ENCODE data around the gene CYP27C1.
"Not testable (repeated sequence)": the region's sequence is repeated elsewhere in the genome, so short reads cannot be mapped to it uniquely, and the experiment has no call there.

Gene CYP27C1, protein sequence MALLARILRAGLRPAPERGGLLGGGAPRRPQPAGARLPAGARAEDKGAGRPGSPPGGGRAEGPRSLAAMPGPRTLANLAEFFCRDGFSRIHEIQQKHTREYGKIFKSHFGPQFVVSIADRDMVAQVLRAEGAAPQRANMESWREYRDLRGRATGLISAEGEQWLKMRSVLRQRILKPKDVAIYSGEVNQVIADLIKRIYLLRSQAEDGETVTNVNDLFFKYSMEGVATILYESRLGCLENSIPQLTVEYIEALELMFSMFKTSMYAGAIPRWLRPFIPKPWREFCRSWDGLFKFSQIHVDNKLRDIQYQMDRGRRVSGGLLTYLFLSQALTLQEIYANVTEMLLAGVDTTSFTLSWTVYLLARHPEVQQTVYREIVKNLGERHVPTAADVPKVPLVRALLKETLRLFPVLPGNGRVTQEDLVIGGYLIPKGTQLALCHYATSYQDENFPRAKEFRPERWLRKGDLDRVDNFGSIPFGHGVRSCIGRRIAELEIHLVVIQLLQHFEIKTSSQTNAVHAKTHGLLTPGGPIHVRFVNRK

DNA sequence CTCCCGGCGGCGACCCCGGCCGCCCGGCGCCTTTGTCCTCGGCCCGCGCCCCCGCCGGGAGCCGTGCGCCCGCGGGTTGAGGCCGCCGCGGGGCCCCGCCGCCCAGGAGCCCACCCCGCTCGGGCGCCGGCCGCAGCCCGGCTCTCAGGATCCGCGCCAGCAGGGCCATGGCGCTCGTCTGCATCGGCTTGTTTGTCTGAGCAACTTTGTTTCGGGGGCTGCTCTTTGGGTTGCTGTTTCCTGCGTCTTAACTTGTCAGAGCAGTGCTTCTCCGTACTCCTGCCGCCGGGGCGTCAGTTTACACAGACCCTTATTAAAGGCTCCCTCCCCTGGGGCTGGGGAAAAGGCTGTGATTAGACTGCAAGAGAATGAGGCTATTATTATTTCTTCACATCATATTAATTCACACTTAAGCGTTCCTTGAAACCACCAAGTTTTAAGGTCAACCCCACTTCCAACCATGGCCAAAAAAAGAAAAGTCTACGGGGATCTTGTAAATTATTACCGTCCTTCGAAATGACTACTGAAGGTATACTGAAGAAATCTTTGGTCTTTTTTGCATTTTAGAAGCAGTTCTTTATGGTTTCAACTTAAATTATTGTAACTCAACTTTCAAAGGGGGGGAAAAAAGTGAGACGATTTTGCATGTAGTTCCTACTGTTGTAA, at the start of gene CYP27C1:
TSS of gene CYP27C1 (minus strand) at position 198 of the 666 bp plus-strand sequence. CDS start at position 169, 29 bp downstream.
- DNase-seq: peak in 1 of 51 donors; percentile 15

DNA sequence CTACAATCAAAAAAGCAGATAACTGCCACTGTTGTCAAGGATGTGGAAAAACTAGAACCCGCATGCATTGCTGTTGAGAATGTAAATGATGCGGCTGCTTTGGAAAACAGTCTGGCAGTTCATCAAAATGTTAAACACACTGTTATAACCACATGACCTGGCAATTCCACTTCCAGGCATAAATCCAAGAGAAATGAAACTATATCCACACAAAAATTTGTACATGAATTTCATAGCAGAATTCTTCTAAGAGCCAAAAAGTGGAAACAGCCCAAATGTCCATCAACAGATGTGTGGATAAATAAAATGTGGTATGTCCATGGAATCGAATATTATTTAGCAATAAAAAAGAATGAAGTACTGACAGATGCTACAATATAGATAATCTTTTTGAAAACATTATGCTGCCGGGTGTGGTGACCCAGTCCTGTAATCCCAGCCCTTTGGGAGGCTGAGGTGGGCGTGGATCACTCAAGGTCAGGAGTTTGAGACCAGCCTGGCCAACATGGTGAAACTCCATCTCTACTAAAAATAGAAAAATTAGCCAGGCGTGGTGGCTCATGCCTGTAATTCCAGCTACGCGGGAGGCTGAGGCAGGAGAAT, 41.8 kb upstream of the CYP27C1 start:
- no peak for DNase-seq

DNA sequence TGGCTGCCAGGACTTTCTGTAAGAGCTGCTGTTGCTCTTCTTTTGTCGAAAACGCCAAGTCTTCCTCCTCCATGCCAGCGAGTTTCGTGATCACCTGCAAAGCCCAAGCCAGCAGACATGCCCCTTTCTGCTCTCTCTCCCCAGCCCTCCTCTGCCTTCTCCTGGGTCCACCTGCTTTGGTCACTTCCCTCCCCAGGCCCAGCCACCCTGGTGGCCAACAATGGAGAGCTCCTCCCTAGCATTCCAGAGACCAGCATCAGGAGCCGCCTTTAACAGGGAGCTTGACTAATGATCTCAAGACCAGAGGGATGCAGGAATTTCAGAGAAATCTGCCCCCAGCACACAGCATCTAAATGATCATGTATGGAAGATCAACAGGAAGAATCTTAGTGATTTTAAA, 39.3 kb upstream of the CYP27C1 start:
- DNase-seq: no peak

DNA sequence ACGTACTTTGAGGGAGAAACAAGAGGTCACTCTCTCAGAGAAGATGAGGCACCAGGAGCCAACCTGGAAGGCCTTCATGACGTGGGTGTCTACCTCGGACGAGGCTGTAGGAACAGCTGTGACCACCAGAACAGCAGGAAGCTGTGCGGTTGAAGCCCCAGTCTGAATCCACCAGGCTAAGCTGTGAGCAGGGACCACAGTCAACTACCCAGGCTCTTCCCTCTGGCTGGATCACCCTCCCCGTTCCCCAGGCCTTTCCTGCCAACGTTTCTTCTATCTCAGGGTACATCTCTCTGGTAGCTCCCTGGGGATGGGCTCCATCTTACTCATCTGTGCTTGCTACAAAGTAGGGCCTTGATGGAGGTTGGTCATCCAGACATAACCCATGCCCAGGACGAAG, 36.8 kb upstream of the CYP27C1 start:
- no peak for DNase-seq

DNA sequence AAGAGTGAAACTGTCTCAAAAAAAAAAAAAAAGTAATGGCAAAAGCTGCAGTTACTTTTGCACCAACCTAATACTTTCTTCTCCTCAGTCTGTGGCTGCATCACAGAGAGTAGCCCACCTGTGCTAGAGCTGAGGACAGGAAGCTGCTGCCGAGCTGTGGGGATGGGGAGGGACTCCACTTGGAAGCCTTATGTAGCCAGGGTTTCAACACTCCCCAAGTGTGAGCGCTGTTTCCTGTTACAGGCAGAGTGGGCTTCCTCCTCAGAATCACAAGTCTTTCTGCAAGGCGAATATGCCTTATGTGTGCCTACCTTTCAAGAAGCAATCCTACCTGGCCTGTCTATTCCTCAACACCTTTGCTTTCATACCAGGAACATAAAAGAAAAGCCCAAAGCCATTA, 36.3 kb upstream of the CYP27C1 start:
- no peak for DNase-seq

DNA sequence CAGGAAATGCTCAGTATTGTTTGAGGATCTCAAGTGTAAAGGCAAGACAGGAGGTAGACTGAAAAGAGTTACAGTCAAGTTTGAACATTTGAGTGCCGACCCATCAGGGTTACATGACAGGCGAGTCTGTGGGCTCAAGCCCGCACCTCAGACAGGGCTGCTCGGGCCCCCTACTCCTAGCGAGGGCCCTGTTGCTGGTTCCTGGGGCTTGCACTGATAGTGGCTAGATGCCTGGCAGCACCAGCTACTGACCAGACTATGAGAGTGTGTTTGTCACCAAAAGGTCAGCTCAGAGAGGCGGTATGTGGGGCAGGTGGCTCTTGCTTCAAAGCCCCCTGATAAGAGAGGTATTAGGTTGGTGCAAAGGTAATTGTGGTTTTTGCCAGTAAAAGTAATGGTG, 35.6 kb upstream of the CYP27C1 start:
- DNase-seq: peak in 1 of 51 donors; percentile 3

DNA sequence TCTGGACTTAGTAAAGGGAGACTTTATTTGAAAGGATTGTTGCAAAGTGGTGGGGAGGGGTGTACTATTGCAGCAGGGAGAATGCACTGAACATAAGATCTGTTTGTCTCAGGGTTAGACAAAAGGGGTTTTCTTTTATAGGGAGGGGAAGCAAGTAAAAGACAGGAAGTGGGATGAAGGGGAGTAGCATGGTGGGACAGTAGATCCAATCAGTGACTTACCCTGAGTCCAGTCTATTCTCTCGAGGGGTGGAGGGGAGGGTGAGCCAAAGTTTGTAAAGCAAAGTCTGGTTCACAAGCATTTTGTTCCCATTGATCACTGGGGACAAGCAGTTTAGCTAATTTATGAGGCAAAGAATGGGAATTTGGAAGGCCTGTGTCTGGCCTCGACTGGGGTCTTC, 35.0 kb upstream of the CYP27C1 start:
- no peak for DNase-seq

DNA sequence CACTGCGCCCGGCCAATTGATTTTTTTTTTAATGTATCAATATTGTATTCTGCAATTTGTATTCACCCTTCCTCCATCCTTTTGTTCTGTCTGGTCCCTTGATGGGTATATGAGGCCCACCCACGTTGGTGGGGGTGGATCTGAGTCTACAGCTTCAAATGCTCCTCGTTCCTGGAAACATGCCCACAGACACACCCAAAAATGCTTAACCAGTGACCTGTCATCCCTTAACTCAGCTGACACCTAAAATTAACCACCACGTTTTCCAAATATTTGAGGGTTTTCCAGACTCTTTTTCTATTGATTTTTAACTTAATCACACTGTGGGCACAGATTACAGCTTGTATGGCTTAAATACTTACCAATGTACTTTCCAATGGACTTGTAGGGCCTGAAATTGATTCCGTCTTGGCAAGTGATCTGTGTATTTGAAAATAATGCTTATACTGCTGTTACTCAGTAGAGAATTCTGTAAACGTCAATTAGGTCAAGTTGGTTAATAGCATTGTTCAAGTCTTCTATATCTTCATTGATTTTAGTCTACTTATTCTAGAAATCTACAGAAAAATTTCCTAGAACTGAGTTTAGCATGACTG, 34.4 kb upstream of the CYP27C1 start:
- DNase-seq: no peak

DNA sequence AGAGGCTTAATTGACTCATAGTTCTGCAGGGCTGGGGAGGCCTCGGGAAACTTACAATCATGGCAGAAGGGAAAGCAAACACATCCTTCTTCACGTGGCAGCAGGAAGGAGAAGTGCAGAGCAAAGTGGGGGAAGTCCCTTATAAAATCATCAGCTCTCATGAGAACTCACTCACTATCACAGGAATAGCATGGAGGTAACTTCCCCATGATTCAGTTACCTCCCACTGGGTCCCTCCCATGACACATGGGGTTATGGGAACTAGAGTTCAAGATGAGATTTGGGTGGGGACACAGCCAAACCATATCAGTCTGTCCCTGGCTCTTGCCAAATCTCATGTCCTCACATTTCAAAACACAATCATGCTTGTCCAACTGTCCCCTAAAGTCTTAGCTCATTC, 21.1 kb upstream of the CYP27C1 start:
- DNase-seq: not testable (repeated sequence)

DNA sequence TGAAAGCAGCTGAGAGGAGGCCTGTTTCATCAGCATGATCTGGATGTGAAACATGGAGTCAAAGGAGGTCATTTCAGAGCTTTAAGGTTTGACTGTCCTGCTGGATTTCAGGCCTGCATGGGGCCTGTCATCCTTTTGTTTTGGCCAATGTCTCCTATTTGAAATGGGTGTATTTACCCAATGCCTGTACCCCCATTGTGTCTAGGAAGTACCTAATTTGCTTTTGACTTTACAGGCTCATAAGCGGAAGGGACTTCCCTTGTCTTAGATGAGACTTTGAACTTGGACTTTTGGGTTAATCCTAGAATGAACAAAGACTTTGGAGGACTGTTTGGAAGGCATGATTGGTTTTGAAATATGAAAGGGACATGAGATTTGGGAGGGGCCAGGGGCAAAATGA, 19.3 kb upstream of the CYP27C1 start:
- DNase-seq: no peak

DNA sequence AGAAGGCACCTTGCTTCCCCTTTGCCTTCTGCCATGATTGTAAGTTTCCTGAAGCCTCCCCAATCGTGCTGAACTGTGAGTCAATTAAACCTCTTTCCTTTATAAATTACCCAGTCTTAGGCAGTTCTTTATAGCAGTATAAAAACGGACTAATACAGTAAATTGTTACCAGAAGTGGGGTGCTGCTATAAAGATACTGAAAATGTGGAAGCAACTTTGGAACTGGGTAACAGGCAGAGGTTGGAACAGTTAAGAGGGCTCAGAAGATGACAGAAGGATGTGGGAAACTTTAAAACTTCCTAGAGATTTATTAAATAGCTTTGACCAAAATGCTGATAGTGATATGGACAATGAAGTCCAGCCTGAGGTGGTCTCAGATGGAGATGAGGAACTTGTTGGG, 17.7 kb upstream of the CYP27C1 start:
- DNase-seq: not testable (repeated sequence)

DNA sequence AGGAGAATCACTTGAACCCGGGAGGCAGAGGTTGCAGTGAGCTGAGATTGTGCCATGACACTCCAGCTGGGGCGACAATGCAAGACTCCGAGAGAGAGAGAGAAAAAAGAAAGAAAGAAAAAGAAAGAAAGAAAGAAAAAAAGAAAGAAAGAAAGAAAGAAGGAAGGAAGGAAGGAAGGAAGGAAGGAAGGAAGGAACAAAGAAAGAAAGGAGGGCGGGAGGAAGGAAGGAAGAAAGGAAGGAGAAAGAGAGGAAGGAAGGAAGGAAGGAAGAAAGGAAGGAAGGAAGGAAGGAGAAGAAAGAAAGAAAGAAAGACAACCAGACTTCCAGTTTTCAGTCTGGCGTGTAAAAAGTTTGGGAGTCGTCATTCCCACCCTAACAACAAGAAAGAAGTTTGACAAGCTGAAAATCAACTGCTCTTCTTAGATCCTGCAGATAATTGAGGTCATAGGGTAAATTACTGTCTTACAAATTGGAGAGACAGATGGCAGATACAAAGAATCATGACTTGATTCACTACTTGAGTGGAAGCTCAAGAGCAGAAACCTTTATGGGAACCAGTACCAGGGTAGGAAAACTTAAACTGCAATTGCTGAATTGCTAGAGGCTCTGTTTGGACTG, 15.1 kb upstream of the CYP27C1 start:
- no peak for DNase-seq

DNA sequence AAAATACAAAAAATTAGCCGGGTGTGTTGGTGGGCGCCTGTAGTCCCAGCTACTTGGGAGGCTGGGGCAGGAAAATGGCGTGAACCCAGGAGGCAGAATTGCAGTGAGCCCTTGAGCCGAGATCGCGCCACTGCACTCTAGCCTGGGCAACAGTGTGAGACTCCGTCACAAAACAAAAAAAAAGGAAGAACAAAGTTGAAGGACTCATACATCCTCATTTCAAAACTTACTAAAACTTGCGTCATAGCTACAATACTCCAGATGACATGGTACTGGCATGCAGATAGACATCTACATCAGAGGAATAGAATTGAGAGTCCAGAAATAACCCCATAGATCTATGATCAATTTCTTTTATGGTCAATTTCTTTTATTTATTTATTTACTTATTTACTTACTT, 13.6 kb upstream of the CYP27C1 start:
- DNase-seq: no peak

DNA sequence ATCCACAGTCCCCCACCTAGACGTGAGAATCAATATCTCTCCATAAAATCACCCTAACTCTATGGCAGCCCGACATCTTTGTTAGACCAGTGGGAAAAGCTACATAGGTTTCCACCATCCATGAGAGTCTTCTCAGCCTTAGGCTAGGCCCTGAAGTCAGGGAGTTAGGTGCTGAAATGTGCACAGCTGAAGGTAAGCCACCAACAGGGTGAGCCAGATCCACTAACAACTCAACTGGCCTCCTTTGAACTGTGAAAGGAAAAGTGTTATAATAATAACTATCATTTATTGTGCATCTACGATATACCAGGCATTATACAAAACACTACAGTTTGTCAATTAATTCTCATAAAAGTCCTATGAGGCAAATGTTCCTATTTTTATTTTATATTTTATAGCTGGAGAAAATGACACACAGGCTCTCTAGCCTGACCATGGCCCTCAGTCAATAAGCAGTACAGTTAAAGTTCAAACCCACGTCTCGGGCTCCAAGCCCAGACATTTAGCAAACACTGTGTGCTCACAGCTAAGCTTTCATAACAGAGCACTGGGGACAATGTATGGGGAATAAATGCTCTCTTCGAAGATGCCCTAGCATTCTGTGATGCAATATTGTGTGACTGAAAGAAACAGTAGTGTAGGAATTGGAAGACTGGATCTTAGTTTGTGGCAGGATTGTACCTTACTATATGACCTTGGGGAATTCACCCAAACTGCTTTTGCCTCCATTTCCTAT, 11.2 kb upstream of the CYP27C1 start:
- no peak for DNase-seq

DNA sequence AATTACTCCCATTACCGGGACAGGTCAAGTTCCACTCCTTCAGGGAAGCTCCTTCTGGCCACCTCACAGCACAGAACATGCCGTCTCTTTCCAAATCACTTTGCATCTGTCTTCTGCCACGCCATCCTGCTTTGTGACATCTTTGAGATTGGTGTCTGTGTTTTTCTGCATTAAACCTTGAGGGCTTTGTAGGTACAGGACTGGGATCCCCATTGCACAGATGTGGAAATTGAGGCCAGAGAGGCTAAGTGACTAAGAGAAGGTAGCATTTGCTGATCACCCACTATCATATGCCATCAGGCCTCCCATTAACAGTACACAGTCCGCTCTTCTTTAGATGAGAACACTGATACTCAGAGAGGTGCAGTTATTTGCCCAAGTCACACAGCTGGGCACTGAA, 9.5 kb upstream of the CYP27C1 start:
- DNase-seq: no peak

DNA sequence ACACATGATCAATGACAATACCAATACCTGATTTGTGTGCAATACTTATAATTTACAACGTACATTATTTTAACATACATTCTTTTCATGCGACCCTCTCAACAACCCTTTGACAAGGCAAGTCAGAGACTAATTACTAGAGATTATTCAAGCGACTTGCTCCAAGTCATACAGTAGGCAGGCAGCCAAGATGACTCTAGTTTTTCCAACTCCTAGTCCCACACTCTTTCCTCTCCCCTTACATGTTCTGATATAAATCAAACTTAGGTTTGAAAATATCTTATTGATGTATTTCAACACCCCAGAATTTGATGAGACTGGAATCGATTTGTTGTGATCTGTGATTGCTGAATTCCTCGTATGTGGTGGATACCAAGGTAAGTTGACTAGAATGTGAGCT, 8.0 kb upstream of the CYP27C1 start:
- DNase-seq: no peak

DNA sequence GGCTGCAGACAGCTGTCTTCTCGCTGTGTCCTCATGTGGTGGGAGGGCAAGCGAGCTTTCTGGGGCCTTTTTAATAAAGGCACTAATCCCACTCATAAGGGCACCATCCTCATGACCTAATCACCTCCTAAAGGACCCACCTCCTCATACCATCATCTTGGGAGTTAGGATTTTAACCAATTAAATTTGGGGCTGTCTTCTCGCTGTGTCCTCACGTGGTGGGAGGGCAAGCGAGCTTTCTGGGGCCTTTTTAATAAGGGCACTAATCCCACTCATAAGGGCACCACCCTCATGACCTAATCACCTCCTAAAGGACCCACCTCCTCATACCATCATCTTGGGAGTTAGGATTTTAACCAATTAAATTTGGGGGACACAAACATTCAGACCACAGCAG, 7.2 kb upstream of the CYP27C1 start:
- not testable (repeated sequence) for DNase-seq

DNA sequence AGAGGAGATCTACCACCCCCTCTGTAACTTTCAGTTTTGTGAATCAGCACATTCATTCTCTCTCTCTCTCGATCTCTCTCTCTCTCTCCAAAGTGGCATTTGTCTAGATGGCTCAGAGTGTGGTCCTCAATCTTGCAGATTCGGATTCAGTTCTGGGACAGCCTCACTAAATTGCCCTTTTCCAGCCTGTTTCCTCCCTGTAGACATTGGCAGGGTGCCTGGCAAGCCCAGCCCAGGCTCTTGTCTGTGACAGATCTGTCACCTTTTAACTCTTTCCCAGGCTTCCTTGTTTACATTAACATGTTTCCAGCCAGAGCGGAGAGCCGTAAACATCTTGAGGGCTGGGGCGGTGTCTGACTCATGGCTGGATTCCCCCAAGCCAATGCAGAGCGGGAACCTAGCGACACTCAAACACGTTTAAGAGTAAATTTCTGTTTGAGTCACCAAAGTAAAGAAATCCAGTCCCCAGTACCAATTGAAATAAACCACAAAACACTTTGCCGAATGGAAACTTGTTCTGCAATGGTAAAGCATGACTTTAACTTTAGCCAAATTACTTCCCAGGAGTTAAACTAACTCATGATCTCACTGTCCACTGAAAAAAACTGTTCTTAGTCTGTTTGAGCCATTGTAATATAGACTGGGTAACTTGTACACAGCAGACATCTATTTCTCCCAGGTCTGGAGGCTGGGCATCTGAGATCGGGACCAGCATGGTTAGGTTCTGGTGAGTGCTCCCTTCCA, 6.6 kb upstream of the CYP27C1 start:
- DNase-seq: no peak

DNA sequence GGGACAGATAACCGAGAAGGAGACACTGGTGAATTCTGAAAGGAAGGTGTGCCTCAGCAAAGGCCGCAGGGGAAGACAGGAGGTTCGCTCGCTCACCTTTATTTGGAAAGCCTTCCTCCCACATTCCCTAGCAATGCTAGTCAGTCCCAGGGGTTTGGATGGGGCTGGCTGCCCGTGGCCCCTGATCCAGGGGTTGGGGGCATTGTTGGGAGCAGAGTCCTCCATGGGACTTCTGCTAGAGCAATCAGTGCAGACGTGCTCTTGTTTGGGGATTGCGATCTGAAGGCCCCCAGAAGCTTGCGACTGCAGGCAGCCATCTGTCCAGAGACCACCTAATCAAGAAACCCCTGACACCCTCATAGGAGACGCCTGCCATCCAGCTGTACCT, 6.0 kb upstream of the CYP27C1 start:
- DNase-seq: no peak

Data from hypothalamus (tissue), 51 donors.